Liver (tissue), 3 donors: ENCODE results near the gene SH2B3.

Source experiments
- ATF3 ChIP-seq: IDR thresholded peaks from 2 replicates; pipeline ENCODE4 v1.6.1; 2016; ENCODE audit warnings: antibody characterized with exemption
- EGR1 ChIP-seq, 2 donors: IDR thresholded peaks; 2 replicates each; pipeline ENCODE4 v1.6.1; 2016 to 2018; ENCODE audit warnings: antibody characterized with exemption in 2 of 2, low read depth in 2 of 2
- REST ChIP-seq: IDR thresholded peaks from 2 replicates; pipeline ENCODE4 v1.6.1; 2016; ENCODE audit warnings: antibody characterized with exemption, mild to moderate bottlenecking
- SP1 ChIP-seq: IDR thresholded peaks from 2 replicates; pipeline ENCODE4 v1.6.1; 2018; ENCODE audit warnings: antibody characterized with exemption, mild to moderate bottlenecking
- TAF1 ChIP-seq: conservative IDR thresholded peaks from 2 replicates; pipeline ENCODE4 v1.6.1; 2016; ENCODE audit warnings: antibody characterized with exemption, mild to moderate bottlenecking
- YY1 ChIP-seq: IDR thresholded peaks from 2 replicates; pipeline ENCODE4 v1.6.1; 2016; ENCODE audit warnings: antibody characterized with exemption, mild to moderate bottlenecking
- ZBTB33 ChIP-seq: IDR thresholded peaks from 2 replicates; pipeline ENCODE4 v1.6.1; 2016; ENCODE audit warnings: antibody characterized with exemption
- TF ChIP-seq, protein P1 (sequence below): fragments of 150-350 bp; IDR thresholded peaks from 2 replicates; pipeline ENCODE4 v1.5.1; 2017; ENCODE audit warnings: improper control_type of control experiment, low read depth, low read length; ENCODE audit not compliant: missing input control
- TF ChIP-seq, protein P2 (sequence below): IDR thresholded peaks from 2 replicates; pipeline ENCODE4 v1.6.1; 2016; ENCODE audit warnings: antibody characterized with exemption
- donor health status: healthy.
- donor health status: healthy.

DNA sequence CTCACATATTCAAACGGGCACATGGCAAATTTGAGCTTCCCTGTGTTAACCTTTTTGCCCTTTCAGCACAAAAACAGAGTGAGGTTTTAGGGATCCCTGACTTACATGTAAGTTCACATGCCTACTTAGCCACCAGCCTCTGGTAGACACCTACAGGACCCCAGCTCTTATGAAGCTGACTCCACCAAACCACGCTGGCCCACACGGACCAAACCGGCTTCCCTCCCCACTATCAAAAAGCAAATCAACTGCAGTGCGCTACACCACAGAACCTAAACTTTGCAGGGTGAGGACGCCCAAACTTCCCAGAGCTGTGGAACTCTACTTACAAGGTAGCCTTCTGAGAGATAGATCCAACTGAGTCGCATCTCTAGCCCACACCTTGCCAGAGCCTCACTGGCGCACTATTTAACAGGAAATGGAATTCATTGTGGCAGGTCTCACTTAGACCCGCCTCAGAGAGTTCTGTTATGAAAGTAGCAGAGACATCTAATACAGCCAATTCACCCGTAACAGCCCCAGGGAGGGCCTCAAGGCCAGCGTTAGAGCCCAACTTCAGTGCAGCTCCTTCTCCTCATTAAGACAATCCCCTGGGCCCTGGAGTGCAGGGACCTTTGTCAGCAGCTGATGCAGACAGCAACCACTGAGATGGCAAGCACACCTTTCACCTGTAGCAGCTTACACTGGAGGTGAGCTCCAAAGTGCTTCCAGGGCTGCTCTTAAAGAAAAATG lies 49.2 kb downstream of the SH2B3 start:
- TF ChIP-seq TAF1 (no peak), SP1 (no peak), EGR1 (IDR thresholded peaks at IDR 0.05; ENCODE audit: low read depth in 2 of 2) (no peak), REST (no peak), ZBTB33 (no peak), YY1 (no peak), ATF3 (no peak)
- TF ChIP-seq, protein P1, sequence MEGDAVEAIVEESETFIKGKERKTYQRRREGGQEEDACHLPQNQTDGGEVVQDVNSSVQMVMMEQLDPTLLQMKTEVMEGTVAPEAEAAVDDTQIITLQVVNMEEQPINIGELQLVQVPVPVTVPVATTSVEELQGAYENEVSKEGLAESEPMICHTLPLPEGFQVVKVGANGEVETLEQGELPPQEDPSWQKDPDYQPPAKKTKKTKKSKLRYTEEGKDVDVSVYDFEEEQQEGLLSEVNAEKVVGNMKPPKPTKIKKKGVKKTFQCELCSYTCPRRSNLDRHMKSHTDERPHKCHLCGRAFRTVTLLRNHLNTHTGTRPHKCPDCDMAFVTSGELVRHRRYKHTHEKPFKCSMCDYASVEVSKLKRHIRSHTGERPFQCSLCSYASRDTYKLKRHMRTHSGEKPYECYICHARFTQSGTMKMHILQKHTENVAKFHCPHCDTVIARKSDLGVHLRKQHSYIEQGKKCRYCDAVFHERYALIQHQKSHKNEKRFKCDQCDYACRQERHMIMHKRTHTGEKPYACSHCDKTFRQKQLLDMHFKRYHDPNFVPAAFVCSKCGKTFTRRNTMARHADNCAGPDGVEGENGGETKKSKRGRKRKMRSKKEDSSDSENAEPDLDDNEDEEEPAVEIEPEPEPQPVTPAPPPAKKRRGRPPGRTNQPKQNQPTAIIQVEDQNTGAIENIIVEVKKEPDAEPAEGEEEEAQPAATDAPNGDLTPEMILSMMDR, result no peak
- TF ChIP-seq, protein P2, sequence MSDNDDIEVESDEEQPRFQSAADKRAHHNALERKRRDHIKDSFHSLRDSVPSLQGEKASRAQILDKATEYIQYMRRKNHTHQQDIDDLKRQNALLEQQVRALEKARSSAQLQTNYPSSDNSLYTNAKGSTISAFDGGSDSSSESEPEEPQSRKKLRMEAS, result no peak
